Measurements from ENCODE around the gene UBC. TPM values are rescaled to one million over a fixed set of nuclear protein-coding genes. Genes with fewer than 3 reads are reported as not detected.

The UBC gene
- total RNA-seq = 1,347 TPM

DNA sequence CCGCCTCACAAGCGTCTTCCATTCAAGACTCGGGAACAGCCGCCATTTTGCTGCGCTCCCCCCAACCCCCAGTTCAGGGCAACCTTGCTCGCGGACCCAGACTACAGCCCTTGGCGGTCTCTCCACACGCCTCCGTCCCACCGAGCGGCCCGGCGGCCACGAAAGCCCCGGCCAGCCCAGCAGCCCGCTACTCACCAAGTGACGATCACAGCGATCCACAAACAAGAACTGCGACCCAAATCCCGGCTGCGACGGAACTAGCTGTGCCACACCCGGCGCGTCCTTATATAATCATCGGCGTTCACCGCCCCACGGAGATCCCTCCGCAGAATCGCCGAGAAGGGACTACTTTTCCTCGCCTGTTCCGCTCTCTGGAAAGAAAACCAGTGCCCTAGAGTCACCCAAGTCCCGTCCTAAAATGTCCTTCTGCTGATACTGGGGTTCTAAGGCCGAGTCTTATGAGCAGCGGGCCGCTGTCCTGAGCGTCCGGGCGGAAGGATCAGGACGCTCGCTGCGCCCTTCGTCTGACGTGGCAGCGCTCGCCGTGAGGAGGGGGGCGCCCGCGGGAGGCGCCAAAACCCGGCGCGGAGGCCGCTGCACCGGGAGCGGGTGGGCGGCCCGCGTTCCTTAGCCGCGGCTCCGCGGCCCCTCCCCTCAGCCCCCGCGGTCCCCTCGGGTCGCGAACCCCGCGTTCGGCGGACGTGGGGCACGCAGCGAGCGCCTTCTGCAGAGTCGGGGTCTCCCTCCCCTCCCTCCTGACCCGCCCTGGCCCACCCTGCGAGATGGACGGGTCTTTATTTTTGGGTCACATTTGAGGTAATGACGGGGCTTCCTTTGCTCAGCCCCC lies at the start of gene UBC:
TSS of gene UBC (minus strand) at position 259 of the 847 bp plus-strand sequence. CDS start 879 bp downstream, outside the sequence.
- intact Hi-C loops (cut with DNase I) = loop anchor here (5.0 kb wide), 1 partner anchor 73 kb away; the partner anchor contains the start of gene DHX37
- DNase-seq (ENCODE audit: low spot score in 2 of 2) = peak; percentile 51 to 95
- H3K4me3 ChIP-seq = peak within 1 kb of the TSS; percentile 72 to 89
- H3K9me3 ChIP-seq = peaks cover 0 to 15% of the 10 kb centered on the region in 2 donors
- H3K27ac ChIP-seq = peak within 1 kb of the TSS; percentile 99 to 100
- peaks cover 24 to 40% of the 10 kb centered on the region in 2 donors for H3K36me3 ChIP-seq
- H3K27me3 ChIP-seq = no peaks in the 10 kb centered on the region
- TF ChIP-seq, protein P1, sequence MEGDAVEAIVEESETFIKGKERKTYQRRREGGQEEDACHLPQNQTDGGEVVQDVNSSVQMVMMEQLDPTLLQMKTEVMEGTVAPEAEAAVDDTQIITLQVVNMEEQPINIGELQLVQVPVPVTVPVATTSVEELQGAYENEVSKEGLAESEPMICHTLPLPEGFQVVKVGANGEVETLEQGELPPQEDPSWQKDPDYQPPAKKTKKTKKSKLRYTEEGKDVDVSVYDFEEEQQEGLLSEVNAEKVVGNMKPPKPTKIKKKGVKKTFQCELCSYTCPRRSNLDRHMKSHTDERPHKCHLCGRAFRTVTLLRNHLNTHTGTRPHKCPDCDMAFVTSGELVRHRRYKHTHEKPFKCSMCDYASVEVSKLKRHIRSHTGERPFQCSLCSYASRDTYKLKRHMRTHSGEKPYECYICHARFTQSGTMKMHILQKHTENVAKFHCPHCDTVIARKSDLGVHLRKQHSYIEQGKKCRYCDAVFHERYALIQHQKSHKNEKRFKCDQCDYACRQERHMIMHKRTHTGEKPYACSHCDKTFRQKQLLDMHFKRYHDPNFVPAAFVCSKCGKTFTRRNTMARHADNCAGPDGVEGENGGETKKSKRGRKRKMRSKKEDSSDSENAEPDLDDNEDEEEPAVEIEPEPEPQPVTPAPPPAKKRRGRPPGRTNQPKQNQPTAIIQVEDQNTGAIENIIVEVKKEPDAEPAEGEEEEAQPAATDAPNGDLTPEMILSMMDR (IDR thresholded peaks at IDR 0.05) = no peak
- H3K4me1 ChIP-seq = peaks cover 5 to 48% of the 10 kb centered on the region in 2 donors

DNA sequence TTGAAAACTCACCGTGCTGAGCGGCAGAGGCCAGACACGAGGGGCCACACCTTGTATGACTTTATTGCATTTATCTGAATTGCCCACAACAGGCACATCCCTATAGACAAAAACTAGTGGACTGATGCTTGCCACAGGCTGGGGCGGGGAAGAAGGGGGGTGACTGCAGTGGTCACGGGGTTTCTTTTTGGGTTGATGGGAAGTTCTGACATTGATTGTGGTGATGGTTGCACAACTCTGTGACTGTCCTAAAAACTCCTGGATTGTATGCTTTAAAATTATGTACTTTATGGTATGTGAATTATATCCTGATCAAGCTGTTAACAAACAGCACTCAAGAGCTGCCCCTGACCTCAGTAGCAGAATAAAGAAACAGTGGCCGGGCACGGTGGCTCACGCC lies 48.8 kb upstream of the UBC start:
- TF ChIP-seq, protein P1 (IDR thresholded peaks at IDR 0.05) = no peak
- intact Hi-C loops (cut with DNase I) = no loop called here
- DNase-seq (ENCODE audit: low spot score in 2 of 2) = no peak
- H3K4me3 ChIP-seq = no peak overlapping the region
- peaks cover 68 to 73% of the 10 kb centered on the region in 2 donors for H3K36me3 ChIP-seq
- no peaks in the 10 kb centered on the region for H3K4me1 ChIP-seq
- no peaks in the 10 kb centered on the region for H3K27me3 ChIP-seq
- no peaks in the 10 kb centered on the region for H3K9me3 ChIP-seq
- H3K27ac ChIP-seq = no peak overlapping the region

GRCh38 chr12:124961055-124961454 lies 46.6 kb upstream of the UBC start:
- Histone ChIP-seq H3K9me3 (no peaks in the 10 kb centered on the region), H3K27me3 (no peaks in the 10 kb centered on the region), H3K36me3 (peaks cover 67 to 71% of the 10 kb centered on the region in 2 donors), H3K4me1 (no peaks in the 10 kb centered on the region), H3K27ac (no peak overlapping the region), H3K4me3 (no peak overlapping the region)
- TF ChIP-seq, protein P1 (IDR thresholded peaks at IDR 0.05) = no peak
- DNase-seq (ENCODE audit: low spot score in 2 of 2) = no peak
- intact Hi-C loops (cut with DNase I) = no loop called here

GRCh38 chr12:124956571-124956970 lies 42.1 kb upstream of the UBC start:
- Histone ChIP-seq H3K27me3 (no peaks in the 10 kb centered on the region), H3K4me1 (no peaks in the 10 kb centered on the region), H3K9me3 (no peaks in the 10 kb centered on the region), H3K27ac (no peak overlapping the region), H3K4me3 (no peak overlapping the region), H3K36me3 (peaks cover 50 to 77% of the 10 kb centered on the region in 2 donors)
- intact Hi-C loops (cut with DNase I) = no loop called here
- DNase-seq (ENCODE audit: low spot score in 2 of 2) = no peak
- TF ChIP-seq, protein P1 (IDR thresholded peaks at IDR 0.05) = no peak

GRCh38 chr12:124954771-124955170 lies 40.3 kb upstream of the UBC start:
- no peaks in the 10 kb centered on the region for H3K4me1 ChIP-seq
- intact Hi-C loops (cut with DNase I) = no loop called here
- no peaks in the 10 kb centered on the region for H3K27me3 ChIP-seq
- H3K9me3 ChIP-seq = no peaks in the 10 kb centered on the region
- H3K27ac ChIP-seq = no peak overlapping the region
- H3K36me3 ChIP-seq = peaks cover 45 to 83% of the 10 kb centered on the region in 2 donors
- TF ChIP-seq, protein P1 (IDR thresholded peaks at IDR 0.05) = no peak
- DNase-seq (ENCODE audit: low spot score in 2 of 2) = no peak
- H3K4me3 ChIP-seq = no peak overlapping the region

Data from ascending aorta (tissue), 2 donors.